Measurements from ENCODE around the gene KCNK1. TPM values are rescaled to one million over a fixed set of nuclear protein-coding genes. Genes with fewer than 3 reads are reported as not detected.

The KCNK1 gene
- polyA plus RNA-seq, 1 of the 3 experiments (the other 2 are of a cell fraction), result 10.6 TPM

DNA sequence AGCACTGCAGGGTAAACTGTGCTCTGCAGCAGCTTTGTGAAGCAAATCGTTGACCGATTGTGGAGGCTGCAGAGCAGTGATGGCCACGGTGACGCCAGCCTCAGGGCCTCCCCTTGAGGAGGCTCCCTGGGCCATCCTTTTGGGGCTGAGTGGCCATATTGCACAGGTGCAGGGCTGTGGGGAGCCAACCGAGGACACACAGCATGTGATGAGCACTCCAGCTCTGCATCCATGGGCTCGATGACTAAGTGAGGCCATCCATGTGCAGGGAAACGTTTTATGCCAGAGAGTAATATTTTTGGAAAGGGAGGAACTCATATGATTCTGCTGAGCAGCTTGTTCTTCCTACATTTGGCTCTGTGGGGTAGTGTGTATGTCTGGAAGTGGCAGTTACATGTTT is 24.6 kb downstream of the KCNK1 start:
- CTCF ChIA-PET, result no interaction called here
- DNase-seq, result no peak
- Histone ChIP-seq H3K9me3 (no peaks in the 10 kb centered on the region), H3K79me2 (ENCODE audit: insufficient read depth) (no peaks in the 10 kb centered on the region), H3K36me3 (replicated peaks in 1 of 2; ENCODE audit: control insufficient read depth in 1 of 2, insufficient read depth in 2 of 2, low read length in 1 of 2) (peaks cover 0 to 4% of the 10 kb centered on the region in 2 experiments), H2AFZ (ENCODE audit: low read depth) (no peak overlapping the region), H3K4me1 (ENCODE audit: control insufficient read depth in 1 of 2, insufficient read depth in 2 of 2, low read depth in 1 of 2, low read length in 1 of 2) (peaks cover 0 to 5% of the 10 kb centered on the region in 2 experiments; a peak in 1 of 4 replicates), H3K9me2 (no peaks in the 10 kb centered on the region), H3K27me3 (ENCODE audit: insufficient read depth) (no peaks in the 10 kb centered on the region), H4K20me1 (ENCODE audit: insufficient read depth) (no peaks in the 10 kb centered on the region), H3K4me3 (ENCODE audit: low read depth in 2 of 2, low read length in 1 of 2) (no peak overlapping the region), H3F3A (replicated peaks; ENCODE audit: insufficient read depth) (no peaks in the 10 kb centered on the region), H3K9ac (no peak overlapping the region), H3K4me2 (no peak overlapping the region), H3K27ac (ENCODE audit: low read depth in 2 of 2, low read length in 1 of 2) (no peak overlapping the region)
- POLR2A ChIA-PET, result no interaction called here
- TF ChIP-seq RAD21 (IDR thresholded peaks at IDR 0.05; ENCODE audit: low read length), result no peak
- no peak for TF ChIP-seq ELF1 (IDR thresholded peaks at IDR 0.05)
- no peak for TF ChIP-seq CHD2 (IDR thresholded peaks at IDR 0.05; ENCODE audit: low read length, partially characterized antibody)
- TF ChIP-seq GABPA (IDR thresholded peaks at IDR 0.05; ENCODE audit: low read depth), result no peak
- no peak for TF ChIP-seq TCF12 (IDR thresholded peaks at IDR 0.05)
- TF ChIP-seq MEF2A (IDR thresholded peaks at IDR 0.05; ENCODE audit: borderline replicate concordance, low read depth), result no peak
- 72% methylated on average over 4 of the region's 7 CpGs for WGBS (ENCODE audit: low lambda C conversion rate)

DNA sequence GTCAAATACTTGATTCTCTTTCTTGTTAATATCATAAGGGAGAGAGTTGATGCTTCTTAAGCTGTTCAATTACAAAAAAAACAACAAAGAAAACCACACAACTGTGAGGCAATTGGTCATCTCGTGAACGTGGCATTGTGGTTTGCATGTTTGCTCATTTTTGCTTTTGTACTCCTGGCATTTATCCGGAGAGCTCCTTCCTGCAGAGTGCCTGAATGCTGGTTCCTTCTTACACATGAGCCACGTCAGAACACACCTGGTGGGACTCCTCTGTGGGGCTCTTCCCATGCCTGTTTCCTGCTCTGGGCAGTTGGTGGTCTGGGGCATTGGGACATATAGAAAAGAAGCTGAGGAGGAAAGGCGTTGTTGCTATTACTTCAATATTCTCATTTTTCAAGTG is 25.7 kb downstream of the KCNK1 start:
- no peak for DNase-seq
- no peaks in the 10 kb centered on the region for H3K9me3 ChIP-seq
- WGBS (ENCODE audit: low lambda C conversion rate), result 79% methylated on average over 5 of the region's 5 CpGs
- no peak overlapping the region for H2AFZ ChIP-seq (ENCODE audit: low read depth)
- TF ChIP-seq EP300 (IDR thresholded peaks at IDR 0.05; ENCODE audit: borderline replicate concordance in 1 of 2, low read depth in 1 of 2, low read length in 1 of 2) (no peak), SIN3A (IDR thresholded peaks at IDR 0.05; ENCODE audit: borderline replicate concordance, low read depth, low read length) (no peak), RAD21 (IDR thresholded peaks at IDR 0.05; ENCODE audit: low read length) (no peak), MXI1 (IDR thresholded peaks at IDR 0.05; ENCODE audit: low read depth, low read length) (no peak), YY1 (IDR thresholded peaks at IDR 0.05; ENCODE audit: low read depth) (no peak), MEF2A (IDR thresholded peaks at IDR 0.05; ENCODE audit: borderline replicate concordance, low read depth) (no peak), GATA2 (CRISPR knock-in tag; IDR thresholded peaks at IDR 0.05) (no peak), GABPA (IDR thresholded peaks at IDR 0.05; ENCODE audit: low read depth) (no peak), RXRA (IDR thresholded peaks at IDR 0.05; ENCODE audit: borderline replicate concordance, low read depth) (no peak), EZH2phosphoT487 (IDR thresholded peaks at IDR 0.05; ENCODE audit: borderline replicate concordance, low read depth) (no peak), ZBTB33 (IDR thresholded peaks at IDR 0.05; ENCODE audit: borderline replicate concordance, low read depth) (no peak)
- no peak overlapping the region for H3K4me3 ChIP-seq (ENCODE audit: low read depth in 2 of 2, low read length in 1 of 2)
- H3K4me1 ChIP-seq (ENCODE audit: control insufficient read depth in 1 of 2, insufficient read depth in 2 of 2, low read depth in 1 of 2, low read length in 1 of 2), result peaks cover 0 to 5% of the 10 kb centered on the region in 2 experiments; a peak in 1 of 4 replicates
- POLR2A ChIA-PET, result no interaction called here
- CTCF ChIA-PET, result no interaction called here
- H3K9me2 ChIP-seq, result no peaks in the 10 kb centered on the region
- H3K4me2 ChIP-seq, result no peak overlapping the region
- no peaks in the 10 kb centered on the region for H3F3A ChIP-seq (replicated peaks; ENCODE audit: insufficient read depth)
- H3K36me3 ChIP-seq (replicated peaks in 1 of 2; ENCODE audit: control insufficient read depth in 1 of 2, insufficient read depth in 2 of 2, low read length in 1 of 2), result no peaks in the 10 kb centered on the region
- H3K27me3 ChIP-seq (ENCODE audit: insufficient read depth), result no peaks in the 10 kb centered on the region
- H3K27ac ChIP-seq (ENCODE audit: low read depth in 2 of 2, low read length in 1 of 2), result no peak overlapping the region
- H4K20me1 ChIP-seq (ENCODE audit: insufficient read depth), result no peaks in the 10 kb centered on the region
- no peaks in the 10 kb centered on the region for H3K79me2 ChIP-seq (ENCODE audit: insufficient read depth)
- no peak overlapping the region for H3K9ac ChIP-seq
